HEK293 (cell line): ENCODE results near the gene NRROS.

Experiments used
- CTCF ChIP-seq: fragments of 450-650 bp; formaldehyde crosslinking; IDR thresholded peaks from 2 replicates; pipeline ENCODE4 v1.5.1; 2016; ENCODE audit warnings: missing biosample characterization, missing genetic modification characterization
- SCRT2 ChIP-seq: fragments of 450-650 bp; formaldehyde crosslinking; IDR thresholded peaks from 2 replicates; pipeline ENCODE4 v1.5.1; 2016; ENCODE audit warnings: missing biosample characterization, missing genetic modification characterization
- YY1 ChIP-seq: fragments of 450-650 bp; formaldehyde crosslinking; IDR thresholded peaks from 2 replicates; pipeline ENCODE4 v1.5.1; 2018; ENCODE audit warnings: missing biosample characterization, missing genetic modification characterization
- ZBTB17 ChIP-seq: fragments of 450-650 bp; formaldehyde crosslinking; IDR thresholded peaks from 2 replicates; pipeline ENCODE4 v1.5.1; 2016; ENCODE audit warnings: missing biosample characterization, missing genetic modification characterization
- ZNF274 ChIP-seq, 2 experiments: fragments of 200-500 bp in 1 of 2; fragments of 450-650 bp in 1 of 2; sonication (Bioruptor generic) in 1 of 2; formaldehyde crosslinking in 1 of 2; IDR thresholded peaks; 2 replicates each; pipeline versions ENCODE4 v1.5.1 to v1.6.1; 2014 to 2016; ENCODE audit warnings: borderline replicate concordance in 1 of 2, inconsistent platforms in 1 of 2, low read length in 1 of 2, missing biosample characterization in 1 of 2, missing genetic modification characterization in 1 of 2

- TF ChIP-seq ZBTB17 (tag by site-specific recombination): no peak
- no peak for TF ChIP-seq SCRT2 (tag by site-specific recombination)
- TF ChIP-seq CTCF (tag by site-specific recombination): no peak
- no peak for TF ChIP-seq ZNF274 (IDR thresholded peaks at IDR 0.05; ENCODE audit: low read length)
- TF ChIP-seq ZNF274 (tag by site-specific recombination; IDR thresholded peaks at IDR 0.05; ENCODE audit: borderline replicate concordance): no peak
- no peak for TF ChIP-seq YY1 (tag by site-specific recombination)
Observed at GRCh38 chr3:196633555-196634151, 5.8 kb upstream of the NRROS start.
